Measurements from ENCODE around the gene NUDT13. TPM values are rescaled to one million over a fixed set of nuclear protein-coding genes. Genes with fewer than 3 reads are reported as not detected.

The NUDT13 gene
- total and polyA plus RNA-seq, 2 of the 4 experiments (the other 2 are of a cell fraction): 0.90 to 1.7 TPM

- no peak for TF ChIP-seq NFE2L2 (IDR thresholded peaks at IDR 0.05; ENCODE audit: low read depth, low read length)
Observed at GRCh38 chr10:73094986-73095480, 15.2 kb upstream of the NUDT13 start (continued).

- no peaks in the 10 kb centered on the region; the same call in 1 of the 2 replicates for H3K9me1 ChIP-seq (ENCODE audit: insufficient read depth, low read length)
- peak overlapping the region; percentile 87 for H2BK5ac ChIP-seq (ENCODE audit: low read depth, low read length, poor library complexity, severe bottlenecking)
- H3K9me3 ChIP-seq (ENCODE audit: control insufficient read depth, insufficient read depth, low read length): no peaks in the 10 kb centered on the region
- no CpG with 5 or more reads among the region's 14 CpGs for WGBS, 2 experiments (ENCODE audit: extremely low coverage in 2 of 2, insufficient read length in 1 of 2)
- peak overlapping the region; percentile 93 for H3K23ac ChIP-seq (ENCODE audit: low read depth, low read length)
- peak overlapping the region; percentile 83 for H3K4ac ChIP-seq (ENCODE audit: low read depth, low read length)
- H3K27ac ChIP-seq (ENCODE audit: insufficient read depth, low read length): peak overlapping the region; percentile 91
- peak overlapping the region; percentile 10; the same call in 1 of the 2 replicates for H2AK5ac ChIP-seq (ENCODE audit: low read depth, low read length)
- ChIA-PET POLR2A (ENCODE audit: unreplicated experiment) (interaction anchor here (0.5 to 0.8 kb wide), 11 partner anchors 14 to 776 kb away, joined by 3 to 18 read pairs (median 6); partner anchors contain the start of gene NUDT13), CTCF (interaction anchor here (0.6 to 1.4 kb wide), 3 partner anchors 9 to 1465 kb away, joined by 3 to 6 read pairs (median 4); no protein-coding TSS in a partner anchor)
- H4K20me1 ChIP-seq (ENCODE audit: insufficient read depth, low read length): peaks cover 31% of the 10 kb centered on the region
- peak overlapping the region; percentile 88 for H4K91ac ChIP-seq (ENCODE audit: insufficient read depth, low read depth, low read length)
- peak overlapping the region; percentile 71 for H3K4me3 ChIP-seq (ENCODE audit: insufficient read depth, low read depth, low read length)
- H2AK9ac ChIP-seq (replicated peaks; ENCODE audit: low read depth, low read length, poor library complexity): peak overlapping the region; percentile 98
- peaks cover 3% of the 10 kb centered on the region; the same call in 1 of the 2 replicates for H3K4me1 ChIP-seq (ENCODE audit: control insufficient read depth, insufficient read depth, low read length)
- H4K5ac ChIP-seq (ENCODE audit: low read depth, low read length): peak overlapping the region; percentile 50; the same call in 1 of the 2 replicates
- peak overlapping the region; percentile 78; the same call in 1 of the 2 replicates for H3K18ac ChIP-seq (ENCODE audit: low read depth, low read length)
- peak overlapping the region; percentile 31 for H2BK120ac ChIP-seq (ENCODE audit: low read depth, low read length)
- peaks cover 0 to 12% of the 10 kb centered on the region in 2 experiments; a peak in 2 of 4 replicates for H3K79me1 ChIP-seq (ENCODE audit: low read depth in 1 of 2, low read length in 2 of 2)
- no peak overlapping the region for H2BK20ac ChIP-seq (ENCODE audit: low read depth, low read length)
- no TSS peak for BruUV-seq (replicated peaks)
- no peaks in the 10 kb centered on the region; the same call in 1 of the 2 replicates for H3K36me3 ChIP-seq (ENCODE audit: control insufficient read depth, insufficient read depth, low read length)
- ATAC-seq (ENCODE audit: low read depth) (peak; percentile 5; the same call in 1 of the 2 replicates), DNase-seq (peak; percentile 82)
- H3K4me2 ChIP-seq (ENCODE audit: low read depth, low read length): peak overlapping the region; percentile 48; the same call in 1 of the 2 replicates
- H2BK15ac ChIP-seq (ENCODE audit: low read depth, low read length): no peak overlapping the region
- H3K56ac ChIP-seq (ENCODE audit: extremely low read depth, insufficient read depth, low read length): peak overlapping the region; percentile 98
- in situ Hi-C loops (cut with MboI; ENCODE audit: low sequenced_read_pairs) (no loop called here), dilution Hi-C loops (cut with HindIII; ENCODE audit: low sequenced_read_pairs, unreplicated experiment) (no loop called here), intact Hi-C loops (cut with micrococcal nuclease) (loop anchor here (1.0 kb wide), 1 partner anchor 64 kb away; no protein-coding TSS in a partner anchor)
- H2AFZ ChIP-seq (replicated peaks; ENCODE audit: low read length, poor library complexity): peak overlapping the region; percentile 97
- H3K14ac ChIP-seq (replicated peaks; ENCODE audit: low read depth, low read length): peak overlapping the region; percentile 92
- H4K8ac ChIP-seq (ENCODE audit: low read depth in 2 of 2, low read length in 2 of 2): peak overlapping the region; percentile 70 to 90
- TF ChIP-seq, protein P1, sequence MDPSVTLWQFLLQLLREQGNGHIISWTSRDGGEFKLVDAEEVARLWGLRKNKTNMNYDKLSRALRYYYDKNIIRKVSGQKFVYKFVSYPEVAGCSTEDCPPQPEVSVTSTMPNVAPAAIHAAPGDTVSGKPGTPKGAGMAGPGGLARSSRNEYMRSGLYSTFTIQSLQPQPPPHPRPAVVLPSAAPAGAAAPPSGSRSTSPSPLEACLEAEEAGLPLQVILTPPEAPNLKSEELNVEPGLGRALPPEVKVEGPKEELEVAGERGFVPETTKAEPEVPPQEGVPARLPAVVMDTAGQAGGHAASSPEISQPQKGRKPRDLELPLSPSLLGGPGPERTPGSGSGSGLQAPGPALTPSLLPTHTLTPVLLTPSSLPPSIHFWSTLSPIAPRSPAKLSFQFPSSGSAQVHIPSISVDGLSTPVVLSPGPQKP (IDR thresholded peaks at IDR 0.05; ENCODE audit: borderline replicate concordance, low read depth, low read length): no peak
- TF ChIP-seq CEBPB (IDR thresholded peaks at IDR 0.05; ENCODE audit: low read depth, low read length): no peak
- TF ChIP-seq MXI1 (IDR thresholded peaks at IDR 0.05; ENCODE audit: borderline replicate concordance, low read depth, low read length): peak; percentile 52; the same call in 1 of the 2 replicates
- TF ChIP-seq MAZ (IDR thresholded peaks at IDR 0.05; ENCODE audit: borderline replicate concordance, low read depth, low read length): peak; percentile 44; the same call in 1 of the 2 replicates
- TF ChIP-seq MAFK (IDR thresholded peaks at IDR 0.05; ENCODE audit: low read depth, low read length): no peak
- peak; percentile 82 for TF ChIP-seq POLR2A (IDR thresholded peaks at IDR 0.05; ENCODE audit: low read depth, low read length)
- peak overlapping the region; percentile 91 for H3K9ac ChIP-seq (ENCODE audit: low read depth, low read length)
- no peaks in the 10 kb centered on the region for H3K27me3 ChIP-seq (ENCODE audit: control insufficient read depth, insufficient read depth, low read length)
Observed at GRCh38 chr10:73095481-73096021, 14.7 kb upstream of the NUDT13 start.
